Common myeloid progenitor, CD34-positive (primary cell): ENCODE measurements around the gene MAP3K21.

Experiments used
- CTCF ChIA-PET: fragments of 350-600 bp; sonication (Branson Sonifier 250); formaldehyde crosslinking; loops from one replicate; lab custom pipeline; 2021; ENCODE audit warnings: antibody characterized with exemption; lab: Charles Lee
- POLR2A ChIA-PET: fragments of 350-600 bp; sonication (Branson Sonifier 250); formaldehyde crosslinking; loops from one replicate; lab custom pipeline; 2021; ENCODE audit warnings: antibody characterized with exemption; lab: Charles Lee
- DNase-seq, 3 donors: peaks; one replicate each; pipeline versions ENCODE4 v3.0.0 to v3.0.0-alpha.2; 2013
- H3K27ac ChIP-seq, 2 experiments: 1 replicate in 1 of 2; 2 replicates in 1 of 2; pipeline ENCODE4 v1.7.0; 2013; ENCODE audit warnings: inconsistent platforms in 2 of 2, low read length in 2 of 2, mild to moderate bottlenecking in 2 of 2, low read depth in 1 of 2, moderate library complexity in 1 of 2; ENCODE audit not compliant: severe bottlenecking in 2 of 2, insufficient read depth in 1 of 2, poor library complexity in 1 of 2
- H3K27me3 ChIP-seq, 5 experiments: replicated peaks in 2 of 5; 1 replicate in 3 of 5; 2 replicates in 2 of 5; pipeline versions ENCODE4 v1.6.1 to v1.7.0; 2013; ENCODE audit warnings: low read length in 4 of 5, mild to moderate bottlenecking in 2 of 5, moderate library complexity in 2 of 5, inconsistent platforms in 1 of 5; ENCODE audit not compliant: insufficient read depth in 5 of 5, control insufficient read depth in 4 of 5
- H3K36me3 ChIP-seq, 4 experiments: 1 replicate in 2 of 4; 2 replicates in 2 of 4; pipeline versions ENCODE4 v1.6.1 to v1.7.0; 2013; ENCODE audit warnings: low read length in 3 of 4, control low read depth in 1 of 4, mild to moderate bottlenecking in 1 of 4; ENCODE audit not compliant: control insufficient read depth in 4 of 4, insufficient read depth in 4 of 4
- H3K4me1 ChIP-seq, 4 experiments: 1 replicate in 3 of 4; 2 replicates in 1 of 4; pipeline versions ENCODE4 v1.6.1 to v1.7.1; 2013; ENCODE audit warnings: low read length in 3 of 4, mild to moderate bottlenecking in 3 of 4, control low read depth in 1 of 4, inconsistent platforms in 1 of 4, moderate library complexity in 1 of 4; ENCODE audit not compliant: control insufficient read depth in 4 of 4, insufficient read depth in 4 of 4; ENCODE audit errors: control extremely low read depth in 1 of 4
- H3K4me3 ChIP-seq, 7 experiments: 1 replicate in 4 of 7; 2 replicates in 3 of 7; pipeline versions ENCODE4 v1.5.1 to v1.7.0; 2013; ENCODE audit warnings: mild to moderate bottlenecking in 7 of 7, low read length in 6 of 7, moderate library complexity in 6 of 7, inconsistent platforms in 2 of 7, low read depth in 2 of 7, control low read depth in 1 of 7; ENCODE audit not compliant: insufficient read depth in 4 of 7, control insufficient read depth in 1 of 7; ENCODE audit errors: extremely low read depth in 1 of 7
- H3K9me3 ChIP-seq, 5 experiments: 1 replicate in 4 of 5; 2 replicates in 1 of 5; pipeline versions ENCODE4 v1.6.1 to v1.7.1; 2013; ENCODE audit warnings: low read length in 4 of 5, mild to moderate bottlenecking in 2 of 5, inconsistent platforms in 1 of 5, low read depth in 1 of 5, moderate library complexity in 1 of 5; ENCODE audit not compliant: control insufficient read depth in 4 of 5, insufficient read depth in 2 of 5; ENCODE audit errors: control extremely low read depth in 1 of 5
- WGBS: methylation state at CpG from one replicate; pipeline ENCODE4 v1.1.5; 2013; ENCODE audit not compliant: insufficient coverage; 5-methylcytosine and 5-hydroxymethylcytosine counted together

Gene MAP3K21

GRCh38 chr1:233290396-233291034, 37.0 kb upstream of the MAP3K21 start:
- 50% methylated on average over 2 of the region's 5 CpGs for WGBS
- Histone ChIP-seq H3K4me1 (peaks cover 0 to 21% (median 12%) of the 10 kb centered on the region in 4 experiments), H3K4me3 (peak overlapping the region in 1 of 7 experiments; percentile 26), H3K27me3 (no peaks in the 10 kb centered on the region), H3K9me3 (no peaks in the 10 kb centered on the region), H3K36me3 (peaks cover 0 to 2% (median 0%) of the 10 kb centered on the region in 4 experiments), H3K27ac (no peak overlapping the region)
- DNase-seq = peak in 2 of 3 donors; percentile 57 to 58
- ChIA-PET POLR2A (no interaction called here), CTCF (no interaction called here)

GRCh38 chr1:233293556-233294446, 33.7 kb upstream of the MAP3K21 start:
- Histone ChIP-seq H3K4me3 (no peak overlapping the region), H3K36me3 (no peaks in the 10 kb centered on the region), H3K9me3 (no peaks in the 10 kb centered on the region), H3K27ac (no peak overlapping the region), H3K27me3 (no peaks in the 10 kb centered on the region), H3K4me1 (peaks cover 0 to 27% (median 15%) of the 10 kb centered on the region in 4 experiments)
- DNase-seq = no peak
- CTCF ChIA-PET = interaction anchor here (1.0 kb wide), 1 partner anchor 12 kb away, joined by 4 read pairs; no protein-coding TSS in a partner anchor
- WGBS = 100% methylated on average over 1 of the region's 3 CpGs
- POLR2A ChIA-PET = no interaction called here

- peak overlapping the region in 1 of 2 experiments; percentile 64 for H3K27ac ChIP-seq
- H3K27me3 ChIP-seq = no peaks in the 10 kb centered on the region
- POLR2A ChIA-PET = no interaction called here
- CTCF ChIA-PET = interaction anchor here (0.6 to 1.2 kb wide), 2 partner anchors 22 to 687 kb away, joined by 3 read pairs; no protein-coding TSS in a partner anchor
- peak overlapping the region; percentile 61 to 93 (median 73) for H3K4me3 ChIP-seq
- H3K9me3 ChIP-seq = no peaks in the 10 kb centered on the region
- peaks cover 0 to 27% (median 15%) of the 10 kb centered on the region in 4 experiments for H3K4me1 ChIP-seq
- no peaks in the 10 kb centered on the region for H3K36me3 ChIP-seq
- peak; percentile 60 to 92 (median 78) for DNase-seq
- 5% methylated on average over 8 of the region's 8 CpGs for WGBS
Observed at GRCh38 chr1:233294913-233295236, 32.6 kb upstream of the MAP3K21 start.

GRCh38 chr1:233295237-233295974, 32.1 kb upstream of the MAP3K21 start, which contains the start of gene PCNX2:
PCNX2 (minus strand) TSS chr1:233295725; CDS start chr1:233295478, 247 bp downstream.
- Histone ChIP-seq H3K9me3 (no peaks in the 10 kb centered on the region), H3K4me3 (peak within 1 kb of the TSS; percentile 61 to 93 (median 73)), H3K4me1 (peaks cover 0 to 24% (median 15%) of the 10 kb centered on the region in 4 experiments), H3K27ac (peak within 1 kb of the TSS in 1 of 2 experiments; percentile 64), H3K36me3 (no peaks in the 10 kb centered on the region), H3K27me3 (no peaks in the 10 kb centered on the region)
- POLR2A ChIA-PET = no interaction called here
- DNase-seq = peak; percentile 25 to 64 (median 43)
- CTCF ChIA-PET = interaction anchor here (1.1 to 1.3 kb wide), 3 partner anchors 9 to 70 kb away, joined by 3 to 6 read pairs (median 3); no protein-coding TSS in a partner anchor
- WGBS = 0% methylated on average over 43 of the region's 54 CpGs

- H3K4me1 ChIP-seq = peaks cover 0 to 18% (median 13%) of the 10 kb centered on the region in 4 experiments
- H3K36me3 ChIP-seq = no peaks in the 10 kb centered on the region
- WGBS = 2% methylated on average over 5 of the region's 5 CpGs
- no peaks in the 10 kb centered on the region for H3K9me3 ChIP-seq
- no peak overlapping the region for H3K27ac ChIP-seq
- ChIA-PET CTCF (interaction anchor here (1.0 to 1.3 kb wide), 3 partner anchors 9 to 69 kb away, joined by 3 to 6 read pairs (median 3); no protein-coding TSS in a partner anchor), POLR2A (interaction anchor here (0.6 kb wide), 1 partner anchor 773 kb away, joined by 3 read pairs; no protein-coding TSS in a partner anchor)
- DNase-seq = no peak
- no peaks in the 10 kb centered on the region for H3K27me3 ChIP-seq
- peak overlapping the region in 6 of 7 experiments; percentile 61 to 93 (median 76) for H3K4me3 ChIP-seq
Observed at GRCh38 chr1:233295975-233296322, 31.6 kb upstream of the MAP3K21 start.

- Histone ChIP-seq H3K27ac (no peak overlapping the region), H3K27me3 (no peaks in the 10 kb centered on the region), H3K4me1 (peaks cover 0 to 15% (median 11%) of the 10 kb centered on the region in 4 experiments), H3K4me3 (no peak overlapping the region), H3K9me3 (peaks cover 0 to 4% (median 4%) of the 10 kb centered on the region in 5 experiments), H3K36me3 (no peaks in the 10 kb centered on the region)
- ChIA-PET POLR2A (no interaction called here), CTCF (no interaction called here)
- WGBS = 100% methylated on average over 2 of the region's 5 CpGs
- DNase-seq = no peak
Observed at GRCh38 chr1:233299450-233299849, 28.1 kb upstream of the MAP3K21 start.
